DMS 273 treated with DMSO at 0.1 percent for 48 hours (cell line): ENCODE measurements around the gene PRKCA.
"Not testable (repeated sequence)": the region's sequence is repeated elsewhere in the genome, so short reads cannot be mapped to it uniquely, and the experiment has no call there.

ENCODE experiments used
- DNase-seq: peaks from one replicate; lab custom pipeline; 2025; lab: John Stamatoyannopoulos, UW

PRKCA gene

DNA sequence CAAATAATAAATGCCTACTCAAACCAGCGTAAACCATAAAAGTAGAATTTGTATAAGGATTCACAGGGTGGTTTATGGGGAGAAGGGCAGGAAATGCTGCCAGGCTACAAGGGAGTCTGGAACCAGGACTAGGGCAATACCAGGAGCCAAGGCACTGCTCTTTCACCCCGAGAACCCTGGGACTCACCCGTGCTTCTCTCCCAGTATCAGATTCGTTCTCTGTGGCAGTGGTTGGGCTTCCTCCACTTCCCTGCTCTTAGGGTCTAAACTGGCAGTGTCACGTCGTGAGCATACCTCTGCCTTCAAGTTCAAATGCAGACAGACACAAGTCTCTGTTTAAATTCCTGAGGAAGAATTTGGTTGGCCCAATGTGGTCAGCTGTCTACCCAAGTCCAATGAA is 49.3 kb downstream of the PRKCA start:
- no peak for DNase-seq

DNA sequence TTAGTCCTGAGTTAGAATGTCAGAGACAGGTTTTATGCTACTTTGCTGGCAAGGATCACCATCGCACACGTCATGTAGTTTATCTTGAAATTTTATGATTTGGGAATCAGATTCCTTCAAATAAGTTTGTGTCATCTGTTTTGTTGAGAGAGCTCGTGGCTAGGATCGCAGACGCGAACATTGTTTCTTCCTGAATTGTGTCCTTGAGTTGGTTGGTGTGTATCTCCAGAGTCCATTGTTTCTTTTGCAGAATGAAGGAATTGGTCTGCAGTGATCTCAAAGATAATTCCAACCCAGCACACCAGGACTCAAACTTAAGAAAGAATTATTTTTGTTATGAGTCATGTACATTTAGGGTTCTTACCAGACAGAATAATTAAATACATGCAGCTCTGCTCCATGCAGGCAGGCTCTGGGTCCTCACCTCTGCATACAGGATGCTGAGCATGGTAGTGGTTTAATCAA is 51.6 kb downstream of the PRKCA start:
- DNase-seq = no peak

DNA sequence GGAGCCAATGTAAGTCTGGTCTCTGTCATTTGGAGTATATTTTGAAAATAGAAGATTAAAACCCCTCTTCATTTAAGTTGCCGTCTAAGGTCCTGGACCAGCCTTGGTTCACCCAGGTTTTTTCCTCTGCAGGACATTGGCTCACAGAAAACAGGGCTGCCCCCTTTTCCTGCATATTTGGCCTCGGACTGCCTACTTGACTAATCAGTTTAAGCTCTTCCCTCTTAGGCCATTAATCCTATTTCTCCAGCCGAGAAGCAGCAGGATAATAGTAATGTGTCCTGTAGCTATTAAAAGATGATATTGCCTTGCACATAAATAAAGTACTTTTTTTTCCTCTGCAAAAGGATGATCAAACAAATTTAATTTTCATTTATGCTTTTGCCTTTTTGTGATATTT is 52.1 kb downstream of the PRKCA start:
- DNase-seq = no peak

DNA sequence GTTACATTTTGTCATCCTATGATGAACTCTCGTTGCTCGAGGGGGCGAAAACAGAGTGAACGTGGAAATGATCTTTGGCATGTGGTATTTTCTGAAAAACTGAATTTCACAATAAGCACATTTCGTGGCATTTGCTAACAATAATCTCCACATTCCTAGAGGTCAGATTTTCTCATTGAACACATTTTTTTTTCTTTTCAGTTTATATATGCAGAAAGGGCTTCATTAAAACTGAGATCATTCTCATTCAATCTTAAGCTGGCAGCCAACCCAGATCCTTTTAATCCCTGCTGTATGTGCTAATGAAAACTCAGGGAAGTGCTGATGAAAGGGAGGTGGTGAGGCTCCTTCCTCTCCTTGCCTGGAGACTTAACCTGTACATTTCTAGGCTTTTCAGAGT is 52.6 kb downstream of the PRKCA start:
- DNase-seq = no peak

DNA sequence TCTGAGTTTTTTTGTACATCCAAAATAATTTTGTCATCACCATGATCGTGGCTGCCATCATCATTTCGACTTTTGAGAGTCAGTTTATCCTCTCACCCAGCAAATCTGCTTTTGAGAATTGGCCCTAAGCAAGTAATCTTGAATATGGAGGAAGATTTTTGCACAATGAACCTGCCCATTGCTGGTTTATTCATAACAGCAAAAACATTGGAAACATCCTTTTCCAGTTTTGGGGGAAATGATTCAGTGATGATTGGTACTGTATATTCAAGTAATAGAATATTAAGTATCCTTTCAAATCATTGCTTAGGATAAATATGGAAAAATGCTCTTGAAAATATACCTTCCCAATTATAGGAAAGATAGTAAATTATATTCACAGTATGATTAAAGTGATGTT is 53.1 kb downstream of the PRKCA start:
- DNase-seq = no peak

DNA sequence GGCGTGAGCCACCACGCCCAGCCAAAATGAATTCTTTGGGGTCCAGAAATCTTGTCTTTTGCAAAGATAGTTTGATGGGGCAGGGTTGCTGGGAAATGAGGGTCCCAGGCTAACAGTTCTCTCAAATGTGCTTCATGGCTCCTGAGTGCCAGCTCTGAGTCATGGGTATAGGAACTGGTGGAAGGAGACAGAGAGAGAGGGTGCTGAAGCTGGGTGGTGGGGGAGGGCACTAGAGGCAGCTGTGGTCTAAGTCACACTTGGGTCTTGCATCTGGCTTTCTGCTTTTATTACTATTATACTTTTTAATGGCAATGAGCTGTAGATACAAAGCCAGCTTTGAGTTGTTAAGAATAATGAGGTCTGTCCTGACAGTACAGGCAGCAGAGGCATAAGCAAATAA is 54.6 kb downstream of the PRKCA start:
- DNase-seq = no peak

DNA sequence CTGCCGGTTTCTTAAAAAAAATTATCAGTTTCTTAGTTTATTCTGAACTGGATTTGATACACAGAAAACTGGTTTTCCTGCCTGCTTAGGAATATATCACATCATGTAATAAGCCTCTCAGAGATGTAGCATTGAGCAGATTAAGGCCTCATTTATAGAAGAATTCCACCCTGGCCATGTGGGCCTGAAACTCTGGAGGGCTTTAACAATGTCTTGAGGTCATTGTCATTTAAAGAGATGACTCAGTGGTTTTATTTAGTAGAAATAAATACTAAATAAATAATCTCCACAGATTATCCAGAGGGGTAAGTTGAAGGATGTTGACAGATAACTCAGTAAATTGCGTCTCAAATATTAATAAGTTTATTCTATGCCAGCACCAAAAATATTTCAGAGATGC is 56.9 kb downstream of the PRKCA start:
- no peak for DNase-seq

DNA sequence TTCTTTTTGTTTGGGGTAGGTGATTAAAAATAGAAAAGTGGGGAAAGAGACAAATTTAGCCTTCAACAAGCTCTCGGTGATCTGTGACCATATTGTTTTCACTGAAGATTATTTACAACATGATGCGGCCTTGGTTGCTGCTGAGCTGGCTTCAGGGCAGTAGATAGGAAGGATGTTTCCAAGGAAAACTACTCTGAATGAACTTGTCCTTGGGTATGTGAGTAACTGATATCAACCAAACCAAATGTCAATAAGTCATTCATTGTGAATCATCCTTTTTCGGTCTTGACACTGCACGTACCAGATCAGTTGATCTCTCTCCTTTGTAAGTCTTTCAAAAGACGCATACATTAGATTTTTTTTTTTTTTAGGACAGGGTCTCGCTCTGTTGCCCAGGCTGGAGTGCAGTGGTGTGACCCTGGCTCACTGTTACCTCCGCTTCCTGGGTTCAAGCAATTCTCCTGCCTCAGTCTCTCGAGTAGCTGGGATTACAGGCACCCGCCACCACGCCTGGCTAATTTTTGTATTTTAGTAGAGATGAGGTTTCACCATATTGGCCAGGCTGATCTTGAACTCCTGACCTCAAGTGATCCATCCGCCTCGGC is 58.6 kb downstream of the PRKCA start:
- not testable (repeated sequence) for DNase-seq

DNA sequence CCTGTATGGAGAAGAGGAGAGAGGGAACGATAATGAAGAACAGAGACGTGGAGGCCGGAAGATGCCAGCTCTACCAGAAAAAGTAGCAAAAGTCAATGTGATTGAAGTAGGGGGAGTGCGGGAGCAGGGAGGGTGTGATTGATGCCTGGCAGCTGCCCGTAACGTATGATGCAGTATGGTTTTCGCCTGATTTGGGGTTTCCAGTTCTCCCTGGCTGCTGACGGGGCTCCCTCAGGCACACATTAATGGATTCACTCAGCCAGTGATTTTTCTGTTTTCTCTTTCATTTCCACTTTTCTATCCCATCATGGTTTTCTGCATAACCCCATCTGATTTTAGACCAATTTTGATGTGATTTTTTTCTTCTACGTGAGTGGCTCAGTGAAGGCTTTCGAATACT is 62.1 kb downstream of the PRKCA start:
- DNase-seq = no peak

DNA sequence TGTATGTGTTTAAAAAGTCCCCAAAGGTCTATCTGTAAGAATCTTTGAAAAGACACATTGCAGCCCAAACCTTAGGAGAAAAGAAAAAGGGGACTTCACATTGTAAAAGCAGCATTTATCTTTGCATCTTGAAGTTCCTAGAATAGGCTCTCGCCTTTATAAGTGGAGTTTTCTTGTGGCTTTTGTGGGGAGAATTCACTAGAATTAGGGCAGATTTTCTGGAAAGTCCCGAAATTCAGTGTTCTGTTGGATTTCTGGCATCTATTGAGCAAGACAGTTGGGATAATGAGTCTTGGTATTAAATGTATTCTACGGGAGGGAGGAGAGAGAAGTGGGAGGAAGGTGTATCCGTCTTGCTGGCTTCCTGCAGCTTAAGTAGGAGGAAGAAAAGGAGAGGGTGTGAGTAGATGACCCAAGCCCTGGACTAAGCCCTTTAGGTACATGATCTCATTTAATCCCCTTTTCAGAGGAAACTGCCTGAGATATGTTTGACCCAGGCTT is 62.6 kb downstream of the PRKCA start:
- DNase-seq = no peak

DNA sequence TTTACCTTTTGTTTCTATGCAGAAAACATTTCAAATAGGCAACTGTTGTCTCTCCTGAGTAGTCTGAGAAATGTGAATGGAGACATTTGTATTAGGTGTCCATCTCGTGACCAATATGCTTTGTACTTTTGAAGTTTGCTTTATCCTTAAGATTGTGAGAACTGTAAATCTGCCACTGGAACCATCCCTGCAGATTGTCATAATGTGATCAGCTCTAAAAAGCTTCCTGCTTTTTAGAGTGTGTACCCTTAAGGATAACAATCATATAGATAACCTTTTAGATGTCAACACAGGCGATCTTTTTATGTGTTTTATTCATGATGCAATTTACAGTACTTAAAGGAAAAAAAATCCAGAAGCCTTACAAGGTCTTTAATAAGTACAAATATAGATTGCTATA is 63.5 kb downstream of the PRKCA start:
- DNase-seq = no peak

DNA sequence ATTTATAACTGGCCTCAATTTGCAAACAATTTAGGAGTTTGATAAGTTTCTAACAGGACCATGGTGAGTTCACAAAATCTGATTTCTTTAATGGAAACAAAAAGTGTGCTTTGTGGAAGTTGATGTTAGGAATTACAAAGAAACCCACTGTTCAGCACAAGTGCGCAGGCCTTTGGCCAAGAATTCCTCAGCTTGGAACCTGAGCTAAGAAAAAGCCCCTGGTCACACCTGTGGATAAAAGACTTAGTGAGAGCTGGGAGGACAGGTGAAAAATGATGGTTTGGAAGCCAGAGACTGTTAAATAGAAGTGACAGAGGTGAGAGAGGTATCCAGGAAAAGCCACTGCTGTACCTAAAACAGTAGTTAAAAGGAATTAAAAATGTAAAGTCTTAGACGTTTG is 64.7 kb downstream of the PRKCA start:
- no peak for DNase-seq

DNA sequence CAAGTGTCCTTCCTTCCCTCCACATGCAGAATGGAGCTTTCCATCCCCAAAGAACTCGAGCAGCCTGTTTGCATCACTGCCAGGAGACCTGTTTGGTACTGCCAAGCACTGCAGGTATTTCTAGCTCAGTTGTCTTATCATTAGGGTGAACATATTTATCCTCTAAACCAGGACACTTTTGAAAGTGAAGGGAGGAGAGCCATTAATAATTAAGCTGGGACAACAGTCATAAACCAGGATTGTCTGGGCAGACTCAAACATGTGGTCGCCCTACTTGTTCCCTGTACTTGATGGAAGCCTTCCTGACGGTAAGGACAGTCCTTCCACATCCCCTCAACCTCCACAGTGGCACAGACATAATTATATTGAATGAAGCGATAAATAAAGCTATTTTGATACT is 67.4 kb downstream of the PRKCA start:
- no peak for DNase-seq

DNA sequence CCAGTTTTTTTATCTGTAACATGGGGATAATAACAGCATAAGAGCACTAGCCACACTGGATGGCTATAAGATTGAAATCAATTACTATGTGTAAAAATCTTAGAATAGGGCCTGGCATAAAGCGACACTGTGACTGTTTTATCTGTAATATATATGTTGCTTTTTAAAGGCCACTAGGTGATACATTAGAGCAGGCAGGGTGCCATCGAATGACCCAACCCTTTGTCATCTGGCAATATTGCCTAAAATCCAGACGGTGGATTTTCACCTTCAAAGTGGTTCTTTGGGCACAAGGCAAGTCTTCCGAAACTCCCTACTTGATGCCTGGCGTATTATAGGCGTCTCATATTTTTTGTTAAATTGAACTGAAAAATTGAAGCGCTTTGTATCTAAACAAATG is 69.1 kb downstream of the PRKCA start:
- DNase-seq = no peak

DNA sequence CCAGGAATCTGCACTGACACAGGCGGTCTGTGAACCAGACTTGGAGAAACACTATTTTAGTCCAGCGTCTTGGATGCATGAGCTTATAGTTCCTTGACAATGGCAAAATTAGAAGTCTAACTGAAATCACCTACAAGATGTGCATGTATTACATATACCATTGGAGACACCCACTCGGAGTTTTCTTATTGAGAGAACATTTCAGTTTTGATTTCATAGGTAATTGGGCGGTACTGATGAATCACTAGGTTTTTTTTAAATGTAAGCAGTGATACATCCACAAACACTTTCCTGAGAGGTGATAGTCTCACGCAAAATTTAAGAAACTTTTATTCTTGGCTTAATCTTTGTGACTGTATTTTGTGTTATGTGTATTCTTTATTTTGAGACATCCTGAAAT is 69.8 kb downstream of the PRKCA start:
- DNase-seq = no peak

DNA sequence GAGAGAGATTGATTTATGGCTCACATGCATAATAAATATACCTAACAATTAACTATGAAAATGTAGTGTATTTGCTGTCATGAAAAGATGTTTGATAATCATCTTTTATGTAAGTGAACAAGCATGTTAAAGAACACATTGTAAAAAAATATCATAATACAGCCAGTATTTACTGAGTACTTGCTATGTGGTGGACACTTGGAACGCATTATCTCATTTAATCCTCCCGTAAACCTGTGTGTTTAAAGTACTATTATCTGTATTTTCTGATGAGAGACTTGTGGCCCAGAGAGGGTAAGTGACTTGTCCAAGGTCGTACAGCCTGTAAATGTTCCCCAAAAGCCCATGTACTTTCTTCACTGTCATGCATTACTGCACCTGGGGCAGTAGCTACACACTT is 70.7 kb downstream of the PRKCA start:
- DNase-seq = no peak

DNA sequence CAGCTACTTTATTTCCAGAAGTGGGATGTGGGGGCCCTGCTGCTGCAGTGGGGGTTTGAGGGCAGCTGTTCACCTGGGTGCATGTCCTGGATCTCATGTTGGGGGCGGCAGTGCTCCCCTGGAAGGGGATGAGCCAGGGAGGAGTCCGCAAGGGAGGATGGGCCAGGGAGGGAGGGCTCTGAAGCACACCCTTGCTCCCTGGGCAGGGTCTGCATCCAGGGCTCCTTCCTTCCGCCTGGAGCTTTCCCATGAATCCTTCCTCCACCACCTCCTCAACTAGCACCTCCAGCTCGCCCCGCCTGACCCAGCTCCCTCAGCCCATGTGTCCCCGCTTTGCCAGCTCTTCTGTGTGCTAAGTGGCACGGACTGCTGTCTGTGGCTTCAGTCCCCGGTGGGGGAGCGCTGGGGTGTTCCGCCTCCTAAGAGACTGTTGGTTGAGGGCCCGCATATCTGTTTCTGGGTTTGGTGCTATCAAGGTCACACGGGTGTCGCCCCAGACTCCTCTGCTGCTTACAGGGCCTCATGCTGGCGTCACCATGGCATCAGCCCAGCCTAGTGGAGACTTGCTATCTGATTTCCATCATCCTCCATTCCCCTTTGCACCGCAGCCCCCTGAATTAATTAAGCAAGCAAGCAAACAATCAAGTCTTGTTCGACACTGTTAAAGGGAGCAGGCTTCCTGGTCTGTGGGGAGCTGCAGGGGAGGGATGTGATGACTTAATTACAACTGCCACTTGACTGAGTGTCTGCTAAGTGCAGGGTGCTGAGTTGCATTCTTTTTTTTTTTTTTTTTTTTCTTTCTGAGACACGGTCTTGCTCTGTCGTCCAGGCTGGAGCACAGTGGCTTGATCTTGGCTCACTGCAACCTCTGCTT is 71.8 kb downstream of the PRKCA start:
- DNase-seq = no peak

DNA sequence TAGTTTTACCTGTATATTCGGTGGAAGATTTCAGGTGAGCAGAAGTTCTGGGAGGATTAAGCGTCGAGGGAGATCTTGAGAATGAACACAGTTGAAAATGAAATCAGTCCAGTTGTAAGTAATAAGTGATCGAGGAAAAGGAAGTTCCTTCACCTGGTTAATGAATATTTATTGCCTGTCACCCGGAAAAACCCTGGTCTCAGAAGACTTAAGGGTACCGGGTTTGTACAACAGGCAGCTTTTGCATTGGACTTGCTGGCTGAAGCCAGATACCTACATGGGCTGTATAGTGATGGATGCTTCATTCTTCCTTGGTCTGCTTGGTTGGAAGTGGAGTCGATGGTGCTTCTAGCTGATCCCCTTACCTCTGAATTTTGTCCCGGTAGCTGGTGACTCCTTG is 72.7 kb downstream of the PRKCA start:
- DNase-seq = no peak

DNA sequence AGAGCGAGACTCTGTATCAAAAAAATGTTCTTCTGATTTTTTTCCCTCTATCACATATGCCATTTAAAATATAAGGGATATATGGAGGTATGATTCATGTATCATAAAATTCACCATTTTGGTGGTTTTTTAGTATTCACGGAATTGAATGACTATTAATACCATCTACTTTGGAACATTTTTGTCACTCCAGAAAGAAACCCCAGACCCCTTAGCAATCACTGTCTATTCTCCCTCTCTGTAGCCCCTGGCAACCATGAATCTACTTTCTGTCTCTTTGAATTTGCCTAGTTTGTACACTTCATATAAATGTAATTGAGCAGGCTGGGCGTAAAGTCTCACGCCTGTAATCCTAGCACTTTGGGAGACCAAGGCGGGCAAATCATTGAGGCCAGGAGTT is 75.9 kb downstream of the PRKCA start:
- DNase-seq = no peak

DNA sequence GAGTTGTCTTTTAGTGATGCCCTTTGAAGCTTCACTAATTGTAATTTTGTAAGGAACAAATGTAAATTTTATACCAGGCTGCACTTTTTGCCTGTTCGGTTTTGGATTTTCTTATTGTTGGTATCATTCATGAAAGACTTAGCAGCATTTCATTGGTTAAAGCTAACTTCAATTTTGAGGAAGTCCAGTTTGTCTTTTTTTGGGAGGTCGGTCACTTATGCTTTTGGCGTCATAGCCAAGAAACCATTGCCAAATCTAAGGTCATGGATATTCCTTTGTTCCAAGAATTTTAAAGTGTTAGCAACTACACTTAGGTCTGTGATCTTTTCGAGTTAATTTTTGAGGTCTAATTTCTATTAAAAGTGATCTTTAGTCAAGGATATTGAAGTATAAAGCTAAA is 77.1 kb downstream of the PRKCA start:
- DNase-seq = no peak

DNA sequence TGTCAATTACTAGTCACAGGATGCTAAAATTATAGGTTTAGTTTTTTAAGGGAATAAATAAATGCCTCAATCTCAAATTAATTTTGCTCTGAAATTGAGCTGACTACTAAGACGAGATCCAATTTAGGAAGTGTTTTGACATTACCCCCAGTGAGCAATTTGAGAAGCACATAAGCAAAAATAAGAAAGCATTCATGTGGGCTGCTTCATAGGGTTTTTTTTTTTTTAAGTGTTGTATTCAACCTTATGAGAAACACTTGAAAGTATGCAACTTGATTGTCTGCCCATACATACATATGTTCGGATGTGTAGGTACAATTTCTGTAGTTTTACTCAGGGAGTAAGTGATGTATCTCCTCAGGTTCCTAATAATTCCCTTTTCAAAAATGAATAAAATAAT is 77.6 kb downstream of the PRKCA start:
- DNase-seq = no peak

DNA sequence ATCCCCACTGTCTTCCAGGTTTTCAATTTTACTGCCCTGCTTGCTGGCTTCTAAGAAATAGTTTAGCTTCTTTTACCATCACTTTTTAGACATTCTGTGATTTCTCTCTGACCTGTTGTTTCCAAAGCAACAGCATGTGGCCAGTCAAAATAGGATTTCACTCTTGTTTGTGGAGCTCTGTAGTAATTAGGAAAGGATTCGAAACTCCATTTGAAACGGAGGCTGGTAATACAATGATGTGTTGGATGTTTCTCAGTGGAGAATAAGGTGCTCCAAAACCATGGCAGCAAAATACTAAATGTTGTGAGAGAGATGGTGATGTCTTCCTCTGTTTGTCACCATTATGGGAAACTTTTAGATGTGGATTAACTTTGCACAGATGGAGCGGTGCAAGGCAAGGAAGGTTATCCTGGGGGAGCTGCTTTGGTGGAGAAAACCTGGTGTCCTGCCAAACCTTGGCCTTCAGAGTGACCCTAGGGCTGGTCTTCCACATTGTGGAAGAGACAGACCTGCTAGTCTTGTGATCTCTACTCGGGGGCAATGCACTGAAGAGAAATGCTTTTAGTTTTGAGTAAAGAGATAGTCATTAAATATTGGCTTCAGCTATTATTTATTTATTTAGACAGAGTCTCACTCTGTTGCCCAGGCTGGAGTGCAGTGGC is 79.4 kb downstream of the PRKCA start:
- DNase-seq = no peak

DNA sequence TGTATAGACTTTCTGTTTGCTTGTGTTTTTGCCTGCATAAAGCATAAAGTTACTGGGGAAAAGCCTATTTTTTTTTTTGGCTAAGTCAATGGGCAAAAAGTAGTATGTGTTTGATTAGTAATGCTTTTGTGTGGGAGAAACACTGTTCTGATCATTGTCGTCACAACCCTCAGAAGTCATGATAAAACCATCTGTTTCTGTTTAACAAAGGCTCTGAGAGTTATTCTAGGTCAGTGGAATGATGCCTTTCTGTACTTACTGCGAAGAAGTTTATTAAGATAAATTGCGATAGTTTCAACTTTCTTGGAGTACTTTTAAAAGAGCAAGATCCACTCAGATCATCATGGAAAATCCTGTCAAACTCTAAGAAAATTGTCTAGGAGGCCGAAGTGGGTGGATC is 80.9 kb downstream of the PRKCA start:
- no peak for DNase-seq
